ENCODE results near the gene MRPL38. TPM values are rescaled to one million over a fixed set of nuclear protein-coding genes. Genes with fewer than 3 reads are reported as not detected.

The MRPL38 gene
- total RNA-seq, 1 donor from 2014 or later: 113 TPM

- DNase-seq (ENCODE audit: extremely low spot score, unreplicated experiment): no peak
- Mint-ChIP-seq H3K27ac (peak overlapping the region; percentile 77), H3K4me1 (ENCODE audit: unreplicated experiment) (peaks cover 22% of the 10 kb centered on the region), H3K4me3 (peak overlapping the region; percentile 47), H3K9me3 (no peaks in the 10 kb centered on the region), H3K27me3 (no peaks in the 10 kb centered on the region), H3K36me3 (peaks cover 4% of the 10 kb centered on the region)
- TF ChIP-seq CTCF (conservative IDR thresholded peaks at IDR 0.05): no peak
Measured at GRCh38 chr17:75894049-75894733, 10.5 kb downstream of the MRPL38 start.

- no peaks in the 10 kb centered on the region for H3K27me3 Mint-ChIP-seq
- H3K4me3 Mint-ChIP-seq: peak overlapping the region; percentile 47
- peaks cover 4% of the 10 kb centered on the region for H3K36me3 Mint-ChIP-seq
- H3K27ac Mint-ChIP-seq: peak overlapping the region; percentile 77
- peaks cover 22% of the 10 kb centered on the region for H3K4me1 Mint-ChIP-seq (ENCODE audit: unreplicated experiment)
- no peaks in the 10 kb centered on the region for H3K9me3 Mint-ChIP-seq
- no peak for DNase-seq (ENCODE audit: extremely low spot score, unreplicated experiment)
- TF ChIP-seq CTCF (conservative IDR thresholded peaks at IDR 0.05): no peak
Measured at GRCh38 chr17:75893305-75894048, 11.2 kb downstream of the MRPL38 start.

GRCh38 chr17:75892556-75893224 lies 12.0 kb downstream of the MRPL38 start:
- peaks cover 22% of the 10 kb centered on the region for H3K4me1 Mint-ChIP-seq (ENCODE audit: unreplicated experiment)
- no peak for TF ChIP-seq CTCF (conservative IDR thresholded peaks at IDR 0.05)
- H3K36me3 Mint-ChIP-seq: peaks cover 4% of the 10 kb centered on the region
- no peak overlapping the region for H3K27ac Mint-ChIP-seq
- H3K4me3 Mint-ChIP-seq: no peak overlapping the region
- DNase-seq (ENCODE audit: extremely low spot score, unreplicated experiment): no peak
- no peaks in the 10 kb centered on the region for H3K9me3 Mint-ChIP-seq
- H3K27me3 Mint-ChIP-seq: no peaks in the 10 kb centered on the region

GRCh38 chr17:75891605-75892555 lies 12.8 kb downstream of the MRPL38 start:
- Mint-ChIP-seq H3K4me1 (ENCODE audit: unreplicated experiment) (peaks cover 17% of the 10 kb centered on the region), H3K9me3 (no peaks in the 10 kb centered on the region), H3K27me3 (no peaks in the 10 kb centered on the region), H3K4me3 (no peak overlapping the region), H3K36me3 (peaks cover 4% of the 10 kb centered on the region), H3K27ac (no peak overlapping the region)
- no peak for TF ChIP-seq CTCF (conservative IDR thresholded peaks at IDR 0.05)
- DNase-seq (ENCODE audit: extremely low spot score, unreplicated experiment): no peak

GRCh38 chr17:75891022-75891604 lies 13.6 kb downstream of the MRPL38 start:
- Mint-ChIP-seq H3K4me3 (no peak overlapping the region), H3K27me3 (no peaks in the 10 kb centered on the region), H3K4me1 (ENCODE audit: unreplicated experiment) (peaks cover 17% of the 10 kb centered on the region), H3K36me3 (peaks cover 4% of the 10 kb centered on the region), H3K9me3 (no peaks in the 10 kb centered on the region), H3K27ac (no peak overlapping the region)
- DNase-seq (ENCODE audit: extremely low spot score, unreplicated experiment): no peak
- no peak for TF ChIP-seq CTCF (conservative IDR thresholded peaks at IDR 0.05)

Data from type B pancreatic cell (in vitro differentiated cells).